ENCODE data around the gene SPI1. TPM values are rescaled to one million over a fixed set of nuclear protein-coding genes. Genes with fewer than 3 reads are reported as not detected.
A peak's percentile ranks its signal among the peaks of the same experiment; 100 is the strongest.

SPI1 gene
- total RNA-seq (1 to 10 TPM; 4.9 to 5.9 TPM), total RNA-seq (0 to 18.3 (median 0.72) reads per million in 172 experiments)
- 43.6 TPM for polyA plus RNA-seq (2013, experiment 1 of 2)
- 35.1 TPM for polyA plus RNA-seq (2013, experiment 2 of 2)

DNA sequence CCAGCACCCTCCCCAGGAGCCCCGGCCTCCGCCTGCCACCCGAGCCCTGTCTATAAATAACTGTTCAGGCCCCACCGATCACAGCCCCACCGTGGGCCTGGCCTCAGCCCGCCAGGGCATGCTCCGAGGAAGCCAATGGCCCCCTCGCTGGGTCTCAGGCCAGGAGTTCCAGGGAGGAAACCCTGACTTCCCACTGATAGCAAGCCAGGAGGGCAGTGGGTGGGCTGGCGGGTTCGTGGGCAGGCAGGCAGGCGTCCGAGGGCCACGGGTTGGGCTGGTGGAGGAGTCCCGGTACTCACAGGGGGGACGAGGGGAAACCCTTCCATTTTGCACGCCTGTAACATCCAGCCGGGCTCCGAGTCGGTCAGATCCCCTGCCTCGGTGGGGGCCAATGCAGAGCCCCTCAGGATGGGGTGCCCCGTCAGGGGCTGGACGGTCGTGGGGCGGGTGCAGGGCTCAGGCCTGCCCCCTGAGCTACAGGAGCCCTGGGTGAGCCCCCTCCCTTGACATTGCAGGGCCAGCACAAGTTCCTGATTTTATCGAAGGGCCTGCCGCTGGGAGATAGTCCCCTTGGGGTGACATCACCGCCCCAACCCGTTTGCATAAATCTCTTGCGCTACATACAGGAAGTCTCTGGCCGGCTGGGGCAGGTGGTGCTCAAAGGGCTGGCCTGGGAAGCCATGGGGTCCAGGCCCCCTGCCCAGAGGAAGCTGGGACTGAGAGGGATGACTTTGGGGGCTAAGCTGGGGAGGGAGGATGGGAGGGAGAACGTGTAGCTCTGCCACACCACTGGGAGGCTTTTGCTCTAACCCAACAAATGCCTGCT, at the start of gene SPI1:
SPI1 (minus strand) TSS at position 538 of the 826 bp plus-strand sequence; CDS start at position 344, 194 bp downstream.
- peak within 1 kb of the TSS in 1 of 2 donors; percentile 17 for H3K27ac ChIP-seq (ENCODE audit: low read depth in 1 of 2, low read length in 2 of 2)
- intact Hi-C loops (cut with DNase I, micrococcal nuclease): no loop called here
- Mint-ChIP-seq H3K4me1 (ENCODE audit: low read depth) (no peaks in the 10 kb centered on the region), H3K27me3 (no peaks in the 10 kb centered on the region), H3K36me3 (ENCODE audit: low read depth) (no peaks in the 10 kb centered on the region), H3K9me3 (no peaks in the 10 kb centered on the region), H3K27ac (no peak within 1 kb of the TSS), H3K4me3 (no peak within 1 kb of the TSS)
- H3K4me3 ChIP-seq (ENCODE audit: low read length): peak within 1 kb of the TSS; percentile 38
- CTCF ChIA-PET: no interaction called here
- ATAC-seq (ENCODE audit: poor library complexity) (no peak), DNase-seq (peak in 3 of 14 experiments; percentile 27 to 70 (median 64))
- no peaks in the 10 kb centered on the region for H3K9me3 ChIP-seq (ENCODE audit: control insufficient read depth in 1 of 2, insufficient read depth in 1 of 2, low read length in 2 of 2)
- H3K27me3 ChIP-seq (ENCODE audit: control insufficient read depth in 1 of 2, insufficient read depth in 2 of 2, low read length in 2 of 2): no peaks in the 10 kb centered on the region
- TF ChIP-seq, protein P1, sequence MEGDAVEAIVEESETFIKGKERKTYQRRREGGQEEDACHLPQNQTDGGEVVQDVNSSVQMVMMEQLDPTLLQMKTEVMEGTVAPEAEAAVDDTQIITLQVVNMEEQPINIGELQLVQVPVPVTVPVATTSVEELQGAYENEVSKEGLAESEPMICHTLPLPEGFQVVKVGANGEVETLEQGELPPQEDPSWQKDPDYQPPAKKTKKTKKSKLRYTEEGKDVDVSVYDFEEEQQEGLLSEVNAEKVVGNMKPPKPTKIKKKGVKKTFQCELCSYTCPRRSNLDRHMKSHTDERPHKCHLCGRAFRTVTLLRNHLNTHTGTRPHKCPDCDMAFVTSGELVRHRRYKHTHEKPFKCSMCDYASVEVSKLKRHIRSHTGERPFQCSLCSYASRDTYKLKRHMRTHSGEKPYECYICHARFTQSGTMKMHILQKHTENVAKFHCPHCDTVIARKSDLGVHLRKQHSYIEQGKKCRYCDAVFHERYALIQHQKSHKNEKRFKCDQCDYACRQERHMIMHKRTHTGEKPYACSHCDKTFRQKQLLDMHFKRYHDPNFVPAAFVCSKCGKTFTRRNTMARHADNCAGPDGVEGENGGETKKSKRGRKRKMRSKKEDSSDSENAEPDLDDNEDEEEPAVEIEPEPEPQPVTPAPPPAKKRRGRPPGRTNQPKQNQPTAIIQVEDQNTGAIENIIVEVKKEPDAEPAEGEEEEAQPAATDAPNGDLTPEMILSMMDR (IDR thresholded peaks at IDR 0.05): no peak
- POLR2A ChIA-PET: interaction anchor here (0.6 to 1.7 kb wide), 3 partner anchors 12 to 21 kb away, joined by 3 to 5 read pairs (median 3); no protein-coding TSS in a partner anchor
- H3K4me1 ChIP-seq (ENCODE audit: insufficient read depth, low read length): peaks cover 13% of the 10 kb centered on the region
- no peaks in the 10 kb centered on the region for H3K36me3 ChIP-seq (ENCODE audit: insufficient read depth, low read length)

DNA sequence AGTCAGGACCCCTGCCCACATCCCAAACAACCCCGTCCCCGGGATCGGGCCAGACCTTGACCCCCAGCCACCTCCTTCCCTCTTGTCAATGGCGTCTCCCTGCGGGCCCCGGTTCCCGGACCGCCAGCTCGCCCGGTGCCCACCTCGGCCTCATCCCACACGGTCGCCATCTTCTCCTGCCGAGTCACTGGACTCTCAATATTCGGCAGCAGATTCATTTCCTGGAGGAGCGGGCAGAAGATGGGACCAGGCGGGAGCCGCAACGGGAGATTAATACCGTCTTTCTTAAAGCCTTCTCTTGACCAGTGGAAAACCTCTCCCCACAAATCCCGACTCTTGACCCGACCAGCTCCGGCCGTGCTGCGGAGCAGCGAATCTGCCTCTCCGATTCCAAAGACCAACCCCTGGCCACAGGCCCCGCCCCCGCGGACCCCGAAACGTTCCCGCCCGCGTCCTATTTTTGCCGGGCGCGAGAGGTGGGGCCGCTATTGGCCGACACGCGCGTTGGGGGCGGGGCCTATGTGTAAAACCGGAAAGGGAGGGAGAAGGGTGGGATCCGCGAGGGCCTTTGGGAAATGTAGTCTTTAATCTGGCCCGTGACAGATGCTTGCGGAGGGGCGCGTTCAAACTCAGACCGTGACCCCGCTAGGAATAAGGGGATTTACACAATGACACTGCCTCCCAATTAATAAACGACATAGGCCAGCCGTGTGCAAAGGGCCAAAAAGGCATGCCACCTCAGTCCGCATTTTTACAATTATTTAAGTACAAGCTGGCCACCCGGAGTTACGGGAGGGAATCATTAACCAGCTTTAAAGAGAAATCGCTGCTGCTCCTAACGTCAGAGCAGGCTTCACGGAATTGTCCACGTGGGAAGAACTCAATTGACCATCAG, 48.0 kb upstream of the SPI1 start, which contains the start of gene PSMC3:
PSMC3 (minus strand) TSS at position 378 of the 895 bp plus-strand sequence; CDS start at position 218, 160 bp downstream.
- H3K4me1 ChIP-seq (ENCODE audit: insufficient read depth, low read length): peaks cover 30% of the 10 kb centered on the region
- Mint-ChIP-seq H3K4me3 (peak within 1 kb of the TSS; percentile 100), H3K27me3 (no peaks in the 10 kb centered on the region), H3K36me3 (ENCODE audit: low read depth) (peaks cover 50% of the 10 kb centered on the region), H3K9me3 (no peaks in the 10 kb centered on the region), H3K27ac (peak within 1 kb of the TSS; percentile 90), H3K4me1 (ENCODE audit: low read depth) (peaks cover 25% of the 10 kb centered on the region)
- no peaks in the 10 kb centered on the region for H3K9me3 ChIP-seq (ENCODE audit: control insufficient read depth in 1 of 2, insufficient read depth in 1 of 2, low read length in 2 of 2)
- H3K4me3 ChIP-seq (ENCODE audit: low read length): peak within 1 kb of the TSS; percentile 100
- H3K36me3 ChIP-seq (ENCODE audit: insufficient read depth, low read length): peaks cover 31% of the 10 kb centered on the region
- peak within 1 kb of the TSS; percentile 84 for H3K27ac ChIP-seq (ENCODE audit: low read depth in 1 of 2, low read length in 2 of 2)
- CTCF ChIA-PET: interaction anchor here (0.7 to 2.2 kb wide), 4 partner anchors 14 to 127 kb away, joined by 3 to 5 read pairs (median 4); partner anchors contain the start of gene CELF1
- POLR2A ChIA-PET: interaction anchor here (0.7 to 2.1 kb wide), 8 partner anchors 9 to 212 kb away, joined by 3 to 14 read pairs (median 4); partner anchors contain the start of genes ACP2, DDB2 and SLC39A13
- ATAC-seq (ENCODE audit: poor library complexity) (peak; percentile 98), DNase-seq (peak; percentile 93 to 99 (median 98))
- H3K27me3 ChIP-seq (ENCODE audit: control insufficient read depth in 1 of 2, insufficient read depth in 2 of 2, low read length in 2 of 2): no peaks in the 10 kb centered on the region
- intact Hi-C loops (cut with DNase I, micrococcal nuclease): loop anchor here (1.0 to 10.0 kb wide), 7 partner anchors 126 to 1312 kb away; partner anchors contain the start of genes ARFGAP2 (in 2 of the 2), ARHGAP1 (in 1 of the 2), CELF1 (in 1 of the 2) and CKAP5 (in 1 of the 2)
- TF ChIP-seq, protein P1 (IDR thresholded peaks at IDR 0.05): no peak

Data from CD4-positive, alpha-beta T cell (primary cell).